HepG2 (cell line): ENCODE results near the gene LOXL3. TPM values are rescaled to one million over a fixed set of nuclear protein-coding genes. Genes with fewer than 3 reads are reported as not detected.

Experiments used
- AHR ChIP-seq: IDR thresholded peaks from 2 replicates; pipeline ENCODE4 v1.6.1; 2018; ENCODE audit warnings: missing genetic modification reagents, missing compliant biosample characterization
- DNMT1 ChIP-seq: sonication (generic); formaldehyde crosslinking; IDR thresholded peaks from 2 replicates; pipeline ENCODE4 v1.5.1; 2020; ENCODE audit warnings: mild to moderate bottlenecking, missing genetic modification reagents
- HMG20A ChIP-seq: IDR thresholded peaks from 2 replicates; pipeline ENCODE4 v1.6.1; 2016; ENCODE audit warnings: borderline replicate concordance
- KMT2B ChIP-seq: IDR thresholded peaks from 2 replicates; pipeline ENCODE4 v1.6.1; 2016; ENCODE audit warnings: missing genetic modification reagents, missing compliant biosample characterization
- MAF1 ChIP-seq: sonication (generic); formaldehyde crosslinking; IDR thresholded peaks from 2 replicates; pipeline ENCODE4 v1.5.0; 2020; ENCODE audit warnings: missing genetic modification reagents, borderline replicate concordance
- NBN ChIP-seq: fragments of 450-650 bp; conservative IDR thresholded peaks from 2 replicates; pipeline ENCODE4 v1.6.1; 2017
- PHF21A ChIP-seq: sonication (generic); formaldehyde crosslinking; IDR thresholded peaks from 2 replicates; pipeline ENCODE4 v1.5.0; 2020; ENCODE audit warnings: mild to moderate bottlenecking, missing genetic modification reagents
- PLRG1 ChIP-seq: fragments of 450-650 bp; conservative IDR thresholded peaks from 2 replicates; pipeline ENCODE4 v1.6.1; 2016
- POLR2AphosphoS5 ChIP-seq: IDR thresholded peaks from 2 replicates; pipeline ENCODE4 v1.6.1; 2012; ENCODE audit warnings: low read depth, low read length
- RFX3 ChIP-seq: IDR thresholded peaks from 2 replicates; pipeline ENCODE4 v1.6.1; 2016; ENCODE audit warnings: missing biosample characterization, missing genetic modification reagents
- SIN3A ChIP-seq: IDR thresholded peaks from 2 replicates; pipeline ENCODE4 v1.6.1; 2011; ENCODE audit warnings: low read depth, mild to moderate bottlenecking, control low read depth, low read length, borderline replicate concordance
- SMAD3 ChIP-seq: sonication (generic); formaldehyde crosslinking; IDR thresholded peaks from 2 replicates; pipeline ENCODE4 v1.4.0; 2020; ENCODE audit warnings: missing genetic modification reagents
- TOPORS ChIP-seq: sonication (generic); formaldehyde crosslinking; IDR thresholded peaks from 2 replicates; pipeline ENCODE4 v1.8.0; 2023; ENCODE audit warnings: mild to moderate bottlenecking, missing genetic modification reagents
- ZNF260 ChIP-seq: sonication (generic); formaldehyde crosslinking; IDR thresholded peaks from 2 replicates; pipeline ENCODE4 v1.4.0; 2020; ENCODE audit warnings: missing genetic modification reagents, low read depth, mild to moderate bottlenecking, borderline replicate concordance
- ZNF317 ChIP-seq: sonication (generic); formaldehyde crosslinking; IDR thresholded peaks from 2 replicates; pipeline ENCODE4 v1.5.0; 2020; ENCODE audit warnings: mild to moderate bottlenecking, missing genetic modification reagents
- ZNF33A ChIP-seq: sonication (generic); formaldehyde crosslinking; IDR thresholded peaks from 2 replicates; pipeline ENCODE4 v1.5.1; 2020; ENCODE audit warnings: missing genetic modification reagents, mild to moderate bottlenecking, moderate library complexity, borderline replicate concordance
- ZNF496 ChIP-seq: sonication (generic); formaldehyde crosslinking; IDR thresholded peaks from 2 replicates; pipeline ENCODE4 v1.8.1; 2023; ENCODE audit warnings: mild to moderate bottlenecking, moderate library complexity, missing genetic modification reagents; ENCODE audit not compliant: insufficient replicate concordance
- ZNF546 ChIP-seq: sonication (generic); formaldehyde crosslinking; conservative IDR thresholded peaks from 2 replicates; pipeline ENCODE4 v1.8.1; 2023; ENCODE audit warnings: mild to moderate bottlenecking, missing genetic modification reagents
- ZNF644 ChIP-seq: IDR thresholded peaks from 2 replicates; pipeline ENCODE4 v1.6.1; 2016; ENCODE audit warnings: low read depth
- ZNF709 ChIP-seq: sonication (generic); formaldehyde crosslinking; IDR thresholded peaks from 2 replicates; pipeline ENCODE4 v1.5.0; 2020; ENCODE audit warnings: mild to moderate bottlenecking, missing genetic modification reagents
- ZNF841 ChIP-seq: sonication (generic); formaldehyde crosslinking; IDR thresholded peaks from 2 replicates; pipeline ENCODE4 v1.8.1; 2023; ENCODE audit warnings: missing genetic modification reagents, borderline replicate concordance
- ZNF883 ChIP-seq: sonication (generic); formaldehyde crosslinking; IDR thresholded peaks from 2 replicates; pipeline ENCODE4 v1.5.1; 2020; ENCODE audit warnings: mild to moderate bottlenecking, missing genetic modification reagents; ENCODE audit errors: not compliant biosample characterization
- ZSCAN12 ChIP-seq: sonication (generic); formaldehyde crosslinking; IDR thresholded peaks from 2 replicates; pipeline ENCODE4 v1.9.0; 2021; ENCODE audit warnings: mild to moderate bottlenecking, missing genetic modification reagents
- ZSCAN21 ChIP-seq: sonication (generic); formaldehyde crosslinking; IDR thresholded peaks from 2 replicates; pipeline ENCODE4 v1.8.0; 2022; ENCODE audit warnings: mild to moderate bottlenecking, missing genetic modification reagents, moderate library complexity, borderline replicate concordance
- polyA plus RNA-seq, 8 experiments: library from polyadenylated mRNA; depleted of rRNA in 3 of 8; stranded (reverse) in 7 of 8; unstranded in 1 of 8; fragments of >200 nt; fragmentation: Illumina TruSeq in 4 of 8; extraction: Trizol in 4 of 8; gene quantifications; 2 replicates each; pipeline versions ENCODE4 v1.2.1 to v1.2.3, GENCODE V29; 2011 to 2016; ENCODE audit warnings: low read depth in 4 of 8, missing spikeins in 1 of 8, mixed read lengths in 1 of 8; ENCODE audit not compliant: insufficient read depth in 1 of 8
- total RNA-seq, 5 experiments: library from RNA; depleted of rRNA; stranded (reverse); fragments of >200 nt; fragmentation: Illumina TruSeq; extraction: Trizol; gene quantifications; 2 replicates each; pipeline ENCODE4 v1.2.3, GENCODE V29; 2016; ENCODE audit warnings: low read depth in 1 of 5
- TF ChIP-seq, protein P1 (sequence below): sonication (generic); formaldehyde crosslinking; IDR thresholded peaks from 2 replicates; pipeline ENCODE4 v1.4.0; 2020; ENCODE audit warnings: missing genetic modification reagents, low read depth, mild to moderate bottlenecking, borderline replicate concordance
- TF ChIP-seq, protein P2 (sequence below): sonication (generic); formaldehyde crosslinking; IDR thresholded peaks from 2 replicates; pipeline ENCODE4 v1.4.0; 2020; ENCODE audit warnings: missing genetic modification reagents
- TF ChIP-seq, protein P3 (sequence below): sonication (generic); formaldehyde crosslinking; IDR thresholded peaks from 2 replicates; pipeline ENCODE4 v1.5.0; 2020; ENCODE audit warnings: missing genetic modification reagents, mild to moderate bottlenecking, borderline replicate concordance
- TF ChIP-seq, protein P4 (sequence below): sonication (generic); formaldehyde crosslinking; IDR thresholded peaks from 2 replicates; pipeline ENCODE4 v1.8.0; 2022; ENCODE audit warnings: mild to moderate bottlenecking, missing genetic modification reagents

LOXL3 gene
- total and polyA plus RNA-seq, 2 of the 13 experiments (the other 11 are each of a cell fraction or from before 2014, with no cell fraction given), result 0.55 to 6.5 TPM

DNA sequence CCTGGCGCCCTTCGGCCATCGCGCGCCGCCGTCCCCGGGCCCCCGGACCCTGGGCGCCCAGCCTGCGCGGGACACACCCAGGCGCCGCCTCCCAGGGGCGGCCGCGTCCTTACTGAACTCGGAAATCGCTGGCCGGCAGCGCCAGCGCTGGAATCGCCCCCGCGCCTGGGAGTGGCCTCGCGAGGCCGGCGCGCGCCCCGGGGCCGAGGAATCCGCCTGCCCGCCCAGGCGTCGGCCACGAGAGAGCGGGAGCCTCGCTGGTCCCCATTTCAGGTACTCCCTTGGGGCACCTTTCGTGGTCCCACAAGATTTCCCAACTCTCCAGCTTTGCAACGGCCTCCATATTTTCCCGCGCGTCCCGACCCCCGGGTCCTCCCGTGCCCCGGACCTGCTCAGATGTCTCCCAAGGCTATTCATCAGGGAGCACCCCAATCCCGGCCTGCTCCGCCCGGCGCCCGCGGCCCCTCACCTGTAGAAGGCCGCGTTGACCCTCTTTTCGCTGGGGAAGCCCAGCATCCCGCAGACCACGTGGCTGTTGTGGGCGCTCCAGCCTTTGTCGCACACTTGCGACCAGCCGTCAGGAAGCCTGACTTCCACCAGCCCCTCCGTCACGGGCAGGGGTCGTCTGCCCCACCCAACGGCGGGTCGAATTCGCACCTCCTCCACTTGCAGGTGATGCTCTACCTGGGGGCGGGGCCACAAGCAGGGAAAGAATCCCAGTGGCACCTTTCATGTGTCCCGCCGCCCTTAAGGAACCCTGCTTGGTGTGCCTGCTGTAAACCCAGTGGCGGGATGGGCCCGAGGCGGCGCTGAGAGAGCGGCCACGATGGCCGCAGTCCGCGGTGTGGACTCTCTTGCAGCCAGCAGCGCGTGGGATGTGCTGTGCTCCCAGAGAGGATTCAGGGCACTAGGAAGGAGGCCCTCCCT lies 4.6 kb downstream of the LOXL3 start (continued):
- TF ChIP-seq KMT2B (CRISPR knock-in tag) (no peak), ZNF317 (CRISPR knock-in tag) (no peak), POLR2AphosphoS5 (no peak; the same call in 1 of the 2 replicates), PLRG1 (no peak), ZNF841 (CRISPR knock-in tag) (no peak), SMAD3 (CRISPR knock-in tag) (no peak), ZNF546 (peak; percentile 34; the same call in 1 of the 2 replicates), SIN3A (no peak), ZNF883 (CRISPR knock-in tag) (no peak), DNMT1 (CRISPR knock-in tag) (no peak), NBN (no peak), ZNF496 (no peak), ZNF709 (CRISPR knock-in tag) (no peak), ZNF260 (CRISPR knock-in tag) (no peak), HMG20A (CRISPR knock-in tag) (no peak), PHF21A (no peak), AHR (CRISPR knock-in tag) (no peak), ZSCAN12 (CRISPR knock-in tag) (no peak; the same call in 1 of the 2 replicates), ZSCAN21 (CRISPR knock-in tag) (peak; percentile 61; the same call in 1 of the 2 replicates), MAF1 (CRISPR knock-in tag) (no peak), ZNF644 (CRISPR knock-in tag) (no peak), TOPORS (no peak), ZNF33A (CRISPR knock-in tag) (no peak), RFX3 (CRISPR knock-in tag) (no peak)
- TF ChIP-seq, protein P1, sequence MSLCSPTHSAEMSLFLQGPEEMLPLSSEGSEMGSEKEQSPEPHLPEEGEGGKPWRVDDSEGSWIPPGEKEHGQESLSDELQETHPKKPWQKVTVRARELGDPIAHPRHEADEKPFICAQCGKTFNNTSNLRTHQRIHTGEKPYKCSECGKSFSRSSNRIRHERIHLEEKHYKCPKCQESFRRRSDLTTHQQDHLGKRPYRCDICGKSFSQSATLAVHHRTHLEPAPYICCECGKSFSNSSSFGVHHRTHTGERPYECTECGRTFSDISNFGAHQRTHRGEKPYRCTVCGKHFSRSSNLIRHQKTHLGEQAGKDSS (CRISPR knock-in tag), result no peak
- TF ChIP-seq, protein P2, sequence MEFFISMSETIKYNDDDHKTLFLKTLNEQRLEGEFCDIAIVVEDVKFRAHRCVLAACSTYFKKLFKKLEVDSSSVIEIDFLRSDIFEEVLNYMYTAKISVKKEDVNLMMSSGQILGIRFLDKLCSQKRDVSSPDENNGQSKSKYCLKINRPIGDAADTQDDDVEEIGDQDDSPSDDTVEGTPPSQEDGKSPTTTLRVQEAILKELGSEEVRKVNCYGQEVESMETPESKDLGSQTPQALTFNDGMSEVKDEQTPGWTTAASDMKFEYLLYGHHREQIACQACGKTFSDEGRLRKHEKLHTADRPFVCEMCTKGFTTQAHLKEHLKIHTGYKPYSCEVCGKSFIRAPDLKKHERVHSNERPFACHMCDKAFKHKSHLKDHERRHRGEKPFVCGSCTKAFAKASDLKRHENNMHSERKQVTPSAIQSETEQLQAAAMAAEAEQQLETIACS, result peak; percentile 81
- TF ChIP-seq, protein P3, sequence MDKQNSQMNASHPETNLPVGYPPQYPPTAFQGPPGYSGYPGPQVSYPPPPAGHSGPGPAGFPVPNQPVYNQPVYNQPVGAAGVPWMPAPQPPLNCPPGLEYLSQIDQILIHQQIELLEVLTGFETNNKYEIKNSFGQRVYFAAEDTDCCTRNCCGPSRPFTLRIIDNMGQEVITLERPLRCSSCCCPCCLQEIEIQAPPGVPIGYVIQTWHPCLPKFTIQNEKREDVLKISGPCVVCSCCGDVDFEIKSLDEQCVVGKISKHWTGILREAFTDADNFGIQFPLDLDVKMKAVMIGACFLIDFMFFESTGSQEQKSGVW (CRISPR knock-in tag), result no peak
- TF ChIP-seq, protein P4, sequence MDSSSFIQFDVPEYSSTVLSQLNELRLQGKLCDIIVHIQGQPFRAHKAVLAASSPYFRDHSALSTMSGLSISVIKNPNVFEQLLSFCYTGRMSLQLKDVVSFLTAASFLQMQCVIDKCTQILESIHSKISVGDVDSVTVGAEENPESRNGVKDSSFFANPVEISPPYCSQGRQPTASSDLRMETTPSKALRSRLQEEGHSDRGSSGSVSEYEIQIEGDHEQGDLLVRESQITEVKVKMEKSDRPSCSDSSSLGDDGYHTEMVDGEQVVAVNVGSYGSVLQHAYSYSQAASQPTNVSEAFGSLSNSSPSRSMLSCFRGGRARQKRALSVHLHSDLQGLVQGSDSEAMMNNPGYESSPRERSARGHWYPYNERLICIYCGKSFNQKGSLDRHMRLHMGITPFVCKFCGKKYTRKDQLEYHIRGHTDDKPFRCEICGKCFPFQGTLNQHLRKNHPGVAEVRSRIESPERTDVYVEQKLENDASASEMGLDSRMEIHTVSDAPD, result no peak
